T-helper 1 cell treated with Interleukin-12 subunit alpha and Interleukin-12 subunit beta and Interleukin-4 antibody, amounts not matched to agents 30 μg/mL and 1 μg/mL, for 36 hours (primary cell): ENCODE results near the gene PRKCI.
"Not testable (repeated sequence)": the region's sequence is repeated elsewhere in the genome, so short reads cannot be mapped to it uniquely, and the experiment has no call there.

ENCODE experiments used
- H3K27ac Mint-ChIP-seq: one replicate; pipeline ENCODE4 v1.8.0; 2021; ENCODE audit warnings: mild to moderate bottlenecking, mixed read lengths
- H3K27me3 Mint-ChIP-seq: one replicate; pipeline ENCODE4 v1.8.0; 2021; ENCODE audit warnings: low read depth, mixed read lengths
- H3K36me3 Mint-ChIP-seq: one replicate; pipeline ENCODE4 v1.8.0; 2021; ENCODE audit warnings: low read depth, mixed read lengths
- H3K4me1 Mint-ChIP-seq: one replicate; pipeline ENCODE4 v1.8.0; 2021; ENCODE audit warnings: low read depth, mixed read lengths
- H3K4me3 Mint-ChIP-seq: one replicate; pipeline ENCODE4 v1.8.0; 2021; ENCODE audit warnings: mild to moderate bottlenecking, moderate library complexity, mixed read lengths
- H3K9me3 Mint-ChIP-seq: one replicate; pipeline ENCODE4 v1.8.0; 2021; ENCODE audit warnings: mixed read lengths

Gene PRKCI

DNA sequence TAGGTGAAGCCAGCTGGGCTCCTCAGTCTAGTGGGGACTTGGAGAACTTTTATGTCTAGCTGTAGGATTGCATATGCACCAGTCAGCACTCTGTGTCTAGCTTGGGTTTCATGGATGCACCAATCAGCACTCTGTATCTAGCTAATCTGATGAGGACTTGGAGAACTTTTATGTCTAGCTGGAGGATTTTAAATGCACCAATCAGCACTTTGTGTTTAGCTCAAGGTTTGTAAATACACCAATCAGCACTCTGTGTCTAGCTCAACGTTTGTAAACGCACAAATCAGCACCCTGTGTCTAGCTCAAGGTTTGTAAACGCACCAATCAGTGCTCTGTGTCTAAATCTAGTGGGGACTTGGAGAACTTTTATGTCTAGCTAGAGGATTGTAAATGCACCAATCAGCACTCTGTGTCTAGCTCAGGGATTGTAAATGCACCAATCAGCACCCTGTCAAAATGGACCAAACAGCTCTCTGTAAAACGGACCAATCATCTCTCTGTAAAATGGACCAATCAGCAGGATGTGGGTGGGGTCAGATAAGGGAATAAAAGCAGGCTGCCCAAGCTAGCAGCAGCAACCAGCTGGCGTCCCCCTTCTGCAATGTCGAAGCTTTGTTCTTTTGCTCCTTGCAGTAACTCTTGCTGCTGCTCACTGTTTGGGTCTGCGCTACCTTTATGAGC lies 105.8 kb downstream of the PRKCI start:
- H3K27ac Mint-ChIP-seq, H3K4me3 Mint-ChIP-seq, H3K9me3 Mint-ChIP-seq, H3K4me1 Mint-ChIP-seq, H3K36me3 Mint-ChIP-seq: not testable (repeated sequence)
- peaks cover 13% of the 10 kb centered on the region for H3K27me3 Mint-ChIP-seq

DNA sequence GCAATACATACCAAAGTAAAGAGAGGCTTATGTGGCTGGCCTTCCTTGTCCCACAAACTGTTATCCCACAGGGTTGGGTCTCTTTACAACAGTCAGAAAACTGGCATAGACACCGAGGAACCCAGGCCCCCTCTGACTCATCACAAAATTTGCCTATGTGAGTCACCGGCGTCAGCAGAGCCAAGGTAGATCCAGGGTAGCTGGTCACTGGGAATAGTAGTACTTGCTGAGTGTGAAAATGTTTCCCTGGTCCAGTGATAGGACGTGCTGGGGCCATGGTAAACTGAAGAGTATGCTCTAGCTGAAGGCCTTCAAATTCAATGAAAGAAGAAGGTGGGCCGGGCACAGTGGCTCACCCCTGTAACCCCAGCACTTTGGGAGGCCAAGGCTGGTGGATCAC lies 108.1 kb downstream of the PRKCI start:
- H3K9me3 Mint-ChIP-seq, result no peaks in the 10 kb centered on the region
- no peaks in the 10 kb centered on the region for H3K4me1 Mint-ChIP-seq
- H3K4me3 Mint-ChIP-seq, result no peak overlapping the region
- H3K36me3 Mint-ChIP-seq, result no peaks in the 10 kb centered on the region
- H3K27ac Mint-ChIP-seq, result no peak overlapping the region
- peaks cover 4% of the 10 kb centered on the region for H3K27me3 Mint-ChIP-seq

DNA sequence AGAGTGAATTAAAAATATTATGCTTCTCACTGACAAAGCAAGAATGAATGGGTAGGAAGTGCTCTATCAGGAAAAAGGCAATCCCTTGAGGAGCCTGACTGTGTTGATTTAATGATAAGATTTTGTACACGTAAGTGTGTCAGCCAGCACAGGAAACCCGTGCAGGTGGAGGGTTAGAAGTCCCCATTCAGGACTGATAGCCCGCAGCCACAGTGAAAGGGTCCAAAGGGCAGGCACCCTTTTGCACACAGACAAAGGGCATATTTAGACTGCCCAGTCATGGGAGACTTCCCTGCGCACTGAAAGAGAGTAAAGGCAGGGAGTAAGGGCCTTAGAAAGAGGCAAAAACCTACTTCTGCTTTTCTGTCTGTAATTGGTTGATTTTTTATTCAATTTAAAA lies 108.9 kb downstream of the PRKCI start:
- Mint-ChIP-seq H3K27me3 (peaks cover 4% of the 10 kb centered on the region), H3K9me3 (no peaks in the 10 kb centered on the region), H3K36me3 (no peaks in the 10 kb centered on the region), H3K4me1 (no peaks in the 10 kb centered on the region), H3K4me3 (no peak overlapping the region), H3K27ac (no peak overlapping the region)

DNA sequence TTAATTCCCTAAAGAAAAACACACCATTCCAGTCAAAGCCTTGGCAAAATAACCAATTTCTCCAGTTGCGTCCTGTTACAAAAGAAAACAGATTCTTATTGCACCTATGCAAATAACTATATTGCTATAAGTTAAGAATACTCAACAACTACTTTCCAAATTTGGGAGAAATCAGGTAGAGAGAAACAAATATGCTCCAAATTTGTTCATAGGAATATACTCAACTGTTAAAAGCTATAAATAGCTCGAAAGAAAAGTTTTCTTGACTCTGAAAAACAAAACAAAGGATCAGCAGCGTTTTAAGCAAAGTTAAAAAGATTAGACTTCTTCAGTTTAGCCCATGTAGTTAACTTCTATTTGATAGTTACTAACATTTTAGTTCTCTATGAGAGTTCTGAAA lies 115.2 kb downstream of the PRKCI start:
- Mint-ChIP-seq H3K9me3 (peaks cover 17% of the 10 kb centered on the region), H3K4me1 (no peaks in the 10 kb centered on the region), H3K27me3 (no peaks in the 10 kb centered on the region), H3K27ac (no peak overlapping the region), H3K36me3 (peaks cover 3% of the 10 kb centered on the region), H3K4me3 (no peak overlapping the region)

DNA sequence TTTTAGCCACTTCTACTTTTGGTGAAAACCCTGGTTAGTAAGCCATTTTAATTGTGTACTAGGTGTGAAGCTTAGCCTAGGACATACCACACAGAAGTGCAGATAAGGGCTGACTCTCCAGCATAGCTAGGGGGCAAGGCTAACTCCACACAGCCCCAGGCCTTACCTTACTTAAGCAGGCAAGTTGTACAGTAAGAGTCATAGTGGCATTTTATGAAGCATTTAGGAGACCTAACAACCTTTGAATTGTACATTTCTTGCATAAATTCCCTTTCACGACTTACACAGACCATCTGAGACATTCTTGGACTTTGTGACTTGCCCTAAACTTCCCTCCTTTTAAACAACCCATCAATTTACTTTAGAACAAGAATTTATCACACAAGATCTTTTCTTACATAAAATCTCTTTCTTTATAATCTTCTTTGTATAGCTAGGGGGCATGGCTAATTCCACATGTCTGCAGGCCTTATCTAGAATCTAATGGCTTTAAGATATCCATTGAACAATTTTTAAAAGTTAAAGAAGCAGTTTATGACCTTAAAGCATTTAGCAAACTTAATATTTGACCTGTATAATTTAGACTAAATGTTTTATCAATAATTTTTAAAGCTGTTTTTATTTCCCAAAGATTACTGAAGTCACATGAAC lies 116.6 kb downstream of the PRKCI start:
- Mint-ChIP-seq H3K27me3 (no peaks in the 10 kb centered on the region), H3K36me3 (peaks cover 3% of the 10 kb centered on the region), H3K4me3 (no peak overlapping the region), H3K4me1 (no peaks in the 10 kb centered on the region), H3K27ac (no peak overlapping the region), H3K9me3 (peaks cover 17% of the 10 kb centered on the region)

DNA sequence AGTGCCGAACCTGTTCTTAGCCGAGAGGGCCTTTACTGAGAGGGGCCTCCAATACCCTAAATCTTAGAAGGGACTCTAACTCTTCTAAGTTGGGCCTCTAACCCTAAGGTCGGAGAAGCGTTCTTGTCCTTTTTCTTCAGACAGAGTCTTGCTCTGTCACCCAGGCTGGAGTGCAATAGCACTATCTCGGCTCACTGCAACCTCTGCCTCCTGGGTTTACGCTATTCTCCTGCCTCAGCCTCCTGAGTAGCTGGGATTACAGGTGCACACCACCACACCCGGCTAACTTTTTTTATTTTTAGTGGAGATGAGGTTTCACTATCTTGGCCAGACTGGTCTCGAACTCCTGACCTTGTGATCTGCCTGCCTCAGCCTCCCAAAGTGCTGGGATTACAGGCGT lies 120.0 kb downstream of the PRKCI start:
- H3K27me3 Mint-ChIP-seq, H3K4me3 Mint-ChIP-seq, H3K4me1 Mint-ChIP-seq, H3K36me3 Mint-ChIP-seq, H3K27ac Mint-ChIP-seq: not testable (repeated sequence)
- H3K9me3 Mint-ChIP-seq, result peaks cover 16% of the 10 kb centered on the region

DNA sequence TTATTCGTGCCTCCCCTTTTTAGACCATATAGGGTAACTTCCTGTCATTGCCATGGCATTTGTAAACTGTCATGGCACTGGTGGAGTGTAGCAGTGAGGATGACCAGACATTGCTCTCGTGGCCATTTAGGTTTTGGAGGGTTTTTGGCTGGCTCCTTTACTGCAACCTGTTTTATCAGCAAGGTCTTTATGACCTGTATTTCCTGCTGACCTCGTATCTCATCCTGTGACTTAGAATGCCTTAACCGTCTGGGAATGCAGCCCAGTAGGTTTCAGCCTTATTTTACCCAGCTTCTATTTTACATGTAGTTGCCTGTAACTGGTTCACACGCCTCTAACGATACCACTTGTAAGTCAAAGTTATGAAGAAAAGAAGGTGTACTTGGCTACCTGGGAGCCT lies 121.6 kb downstream of the PRKCI start:
- not testable (repeated sequence) for H3K27me3 Mint-ChIP-seq, H3K4me3 Mint-ChIP-seq, H3K9me3 Mint-ChIP-seq, H3K36me3 Mint-ChIP-seq, H3K27ac Mint-ChIP-seq, H3K4me1 Mint-ChIP-seq

DNA sequence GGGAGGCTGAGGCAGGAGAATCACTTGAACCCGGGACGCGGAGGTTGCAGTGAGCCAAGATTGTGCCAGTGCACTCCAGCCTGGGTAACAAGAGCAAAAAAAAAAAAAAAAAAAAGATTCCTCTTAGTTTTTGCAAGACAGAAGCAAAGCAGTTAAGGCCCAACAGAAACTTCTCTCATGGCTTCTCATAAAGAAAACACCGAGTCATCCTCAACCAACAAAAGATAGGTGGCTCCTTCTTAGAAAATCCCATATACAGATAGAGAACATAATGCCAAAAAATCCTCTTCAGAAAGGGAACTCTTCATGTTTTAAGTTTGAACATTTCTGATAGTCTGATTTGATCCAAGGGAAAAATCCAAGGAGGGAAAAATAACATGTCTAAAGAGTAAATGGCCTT lies 122.7 kb downstream of the PRKCI start:
- Mint-ChIP-seq H3K9me3 (no peaks in the 10 kb centered on the region), H3K27me3 (peaks cover 3% of the 10 kb centered on the region), H3K4me1 (peaks cover 1% of the 10 kb centered on the region), H3K4me3 (no peak overlapping the region), H3K36me3 (no peaks in the 10 kb centered on the region), H3K27ac (no peak overlapping the region)

DNA sequence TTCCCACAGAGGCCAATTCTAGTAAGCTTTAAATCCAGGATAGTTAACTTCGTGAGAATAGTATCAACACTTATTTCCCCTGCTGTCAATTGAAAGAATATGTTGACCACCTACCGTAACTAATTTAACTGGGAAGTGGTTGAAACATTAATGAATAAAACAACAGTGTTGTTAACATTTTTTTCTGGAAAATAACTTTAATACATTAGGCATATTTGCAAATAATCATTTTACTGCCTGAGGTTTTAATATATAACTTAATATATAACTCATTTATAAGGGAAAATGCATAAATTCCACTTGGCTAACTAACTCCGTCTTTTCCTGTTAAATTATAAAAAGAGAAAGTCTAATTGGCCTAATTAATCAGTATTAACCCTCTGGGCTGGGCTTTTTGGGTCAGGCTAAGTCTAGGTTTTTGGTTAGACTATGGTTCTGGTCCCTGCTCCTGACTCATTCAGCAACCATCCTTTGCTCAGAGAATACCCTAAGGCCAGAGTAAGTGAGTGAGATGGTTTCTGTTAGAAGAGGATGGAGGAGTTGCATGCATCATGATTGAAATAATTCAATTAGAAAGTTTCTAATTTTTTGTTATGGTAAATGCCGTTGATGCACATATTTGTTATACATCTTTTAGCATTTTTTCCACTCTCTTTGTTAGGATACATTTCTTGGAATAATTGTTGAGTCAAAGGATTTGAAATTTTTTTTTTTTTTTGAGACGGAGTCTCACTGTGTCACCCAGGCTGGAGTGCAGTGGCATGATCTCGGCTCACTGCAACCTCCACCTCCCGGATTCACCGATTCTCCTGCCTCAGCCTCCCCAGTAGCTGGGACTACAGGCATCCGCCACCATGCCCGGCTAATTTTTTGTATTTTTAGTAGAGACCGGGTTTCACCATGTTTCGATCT lies 124.5 kb downstream of the PRKCI start:
- H3K9me3 Mint-ChIP-seq, result no peaks in the 10 kb centered on the region

DNA sequence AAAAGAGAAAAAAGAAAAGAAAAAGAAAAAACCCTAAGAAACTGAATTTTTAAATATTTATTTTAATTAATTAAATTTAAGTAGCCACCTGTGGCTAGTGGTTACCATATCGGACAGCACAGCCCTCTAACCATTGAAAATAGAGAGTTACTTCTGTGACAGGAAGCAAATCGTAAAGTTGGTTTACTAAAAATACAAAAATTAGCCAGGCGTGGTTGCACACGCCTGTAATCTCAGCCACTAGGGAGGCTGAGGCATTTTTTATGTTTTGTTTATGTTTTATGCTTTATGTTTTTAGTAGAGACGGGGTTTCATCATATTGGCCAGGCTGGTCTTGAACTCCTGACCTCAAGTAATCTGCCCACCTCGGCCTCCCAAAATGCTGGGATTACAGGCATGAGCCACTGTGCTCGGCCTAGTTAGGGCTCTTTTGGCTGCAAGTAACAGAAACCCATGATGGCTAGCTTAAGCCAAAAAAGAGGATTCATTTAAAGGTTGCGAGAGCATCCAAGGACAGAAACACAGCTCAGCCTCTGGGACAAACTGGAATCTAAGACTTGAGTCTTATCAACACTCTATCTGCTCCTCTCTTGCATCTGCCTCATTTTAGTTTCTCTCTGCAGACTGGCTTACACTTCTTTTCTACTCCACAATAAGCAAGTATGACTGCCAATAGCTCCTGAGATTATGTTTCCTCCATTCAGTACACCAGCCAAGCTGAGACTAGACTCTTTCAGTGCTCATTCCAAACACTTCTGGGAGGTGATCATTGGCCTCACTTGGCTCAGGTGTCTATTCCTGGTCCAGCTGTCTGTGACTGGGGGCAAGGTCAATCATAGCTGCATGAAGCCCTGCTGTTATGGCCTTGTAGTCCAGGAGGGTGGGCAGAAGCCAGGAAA lies 128.5 kb downstream of the PRKCI start:
- H3K4me1 Mint-ChIP-seq, result peaks cover 7% of the 10 kb centered on the region
- peaks cover 3% of the 10 kb centered on the region for H3K36me3 Mint-ChIP-seq
- peaks cover 21% of the 10 kb centered on the region for H3K27me3 Mint-ChIP-seq
- H3K9me3 Mint-ChIP-seq, result no peaks in the 10 kb centered on the region
- H3K4me3 Mint-ChIP-seq, result no peak overlapping the region
- H3K27ac Mint-ChIP-seq, result no peak overlapping the region

More for the DNA sequence above, 124.5 kb downstream of the PRKCI start:
- no peak overlapping the region for H3K4me3 Mint-ChIP-seq
- H3K36me3 Mint-ChIP-seq, result no peaks in the 10 kb centered on the region
- no peak overlapping the region for H3K27ac Mint-ChIP-seq
- H3K27me3 Mint-ChIP-seq, result peaks cover 4% of the 10 kb centered on the region
- peaks cover 2% of the 10 kb centered on the region for H3K4me1 Mint-ChIP-seq

DNA sequence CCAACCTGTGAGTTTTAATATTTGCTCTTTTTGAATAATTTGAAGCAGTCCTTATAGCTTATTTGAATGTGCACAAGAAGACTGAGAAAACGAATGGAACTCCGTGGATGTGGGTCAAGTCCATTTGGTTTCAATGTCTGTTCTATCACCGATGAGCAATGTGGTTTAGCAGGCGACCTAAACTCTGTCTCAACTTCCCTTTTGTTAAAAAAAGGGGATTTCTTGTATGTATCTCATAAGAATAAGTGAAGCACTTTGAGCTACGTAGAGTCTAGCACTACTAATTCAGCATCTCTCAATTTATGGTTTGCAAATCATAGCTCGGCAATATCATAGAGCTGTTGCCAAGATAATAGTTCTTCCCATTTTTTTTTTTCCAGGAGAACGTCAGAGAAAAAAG lies 130.7 kb downstream of the PRKCI start:
- Mint-ChIP-seq H3K4me3 (no peak overlapping the region), H3K9me3 (no peaks in the 10 kb centered on the region), H3K27me3 (peaks cover 21% of the 10 kb centered on the region), H3K36me3 (peaks cover 3% of the 10 kb centered on the region), H3K27ac (no peak overlapping the region), H3K4me1 (peaks cover 13% of the 10 kb centered on the region)

DNA sequence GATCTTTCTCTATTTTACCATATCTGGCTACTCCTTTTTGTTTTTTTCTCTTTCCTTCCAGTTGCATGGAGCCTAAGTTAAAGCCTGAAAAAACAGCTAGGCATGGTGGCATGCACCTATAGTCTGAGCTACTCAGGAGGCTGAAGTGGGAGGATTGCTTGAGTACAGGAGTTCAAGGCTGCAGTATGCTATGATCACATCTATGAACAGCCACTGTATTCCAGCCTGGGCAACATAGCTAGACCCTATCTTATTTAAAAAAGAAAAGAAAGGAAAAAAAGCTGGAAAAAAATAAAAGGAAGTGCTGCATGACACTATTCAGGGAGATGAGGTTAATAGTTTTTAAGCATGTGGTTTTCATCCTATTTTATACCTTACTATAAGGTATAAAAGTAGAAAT lies 131.3 kb downstream of the PRKCI start:
- Mint-ChIP-seq H3K4me3 (no peak overlapping the region), H3K36me3 (peaks cover 4% of the 10 kb centered on the region), H3K27me3 (peaks cover 21% of the 10 kb centered on the region), H3K9me3 (no peaks in the 10 kb centered on the region), H3K27ac (no peak overlapping the region), H3K4me1 (peaks cover 15% of the 10 kb centered on the region)

DNA sequence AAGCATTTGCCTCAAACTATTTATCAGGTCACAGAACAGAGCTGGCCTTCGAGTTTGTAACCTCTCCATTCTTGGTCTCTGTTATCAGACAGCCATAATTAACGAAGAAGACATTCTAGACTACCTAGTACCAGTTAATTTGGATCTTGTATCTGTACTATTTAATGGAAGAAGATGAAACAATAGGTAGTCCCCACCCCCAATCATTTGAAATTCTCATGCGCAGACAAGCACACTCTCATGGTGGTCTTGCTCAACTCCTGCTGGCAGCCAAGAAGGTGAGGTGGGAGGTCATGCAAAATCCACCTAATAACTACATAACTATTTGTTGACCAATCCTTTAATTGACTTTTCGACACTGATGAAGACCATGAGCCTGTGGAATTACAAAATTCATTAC lies 132.5 kb downstream of the PRKCI start:
- H3K4me3 Mint-ChIP-seq, result no peak overlapping the region
- no peaks in the 10 kb centered on the region for H3K9me3 Mint-ChIP-seq
- peaks cover 24% of the 10 kb centered on the region for H3K4me1 Mint-ChIP-seq

More for the DNA sequence above, 132.5 kb downstream of the PRKCI start:
- Mint-ChIP-seq H3K27ac (no peak overlapping the region), H3K36me3 (peaks cover 10% of the 10 kb centered on the region), H3K27me3 (peaks cover 21% of the 10 kb centered on the region)
